HCT116 (cell line): ENCODE measurements around the gene SEMA4D. TPM values are rescaled to one million over a fixed set of nuclear protein-coding genes. Genes with fewer than 3 reads are reported as not detected.
A peak's percentile ranks its signal among the peaks of the same experiment; 100 is the strongest.

Experiments
- ATAC-seq: fragments of 200-7000 bp; cut with Tn5 transposase; 2 replicates; pipeline ENCODE4 v1.9.1; 2020; ENCODE audit warnings: mild to moderate bottlenecking, moderate library complexity
- BruUV-seq: library from RNA; stranded (reverse); fragments of 400-500 nt; replicated peaks from 2 replicates; lab custom pipeline; 2021; lab: Mats Ljungman, UMichigan
- CTCF ChIA-PET: fragments of 300-600 bp; sonication (Branson Sonifier 250); formaldehyde crosslinking; loops from one replicate; lab custom pipeline; 2021; ENCODE audit warnings: antibody characterized with exemption; lab: Charles Lee
- POLR2A ChIA-PET: fragments of 300-600, 350-600 bp; sonication (Branson Sonifier 250); formaldehyde crosslinking; loops from one replicate; lab custom pipeline; 2021; ENCODE audit warnings: antibody characterized with exemption; lab: Charles Lee
- RAD21 ChIA-PET, 2 experiments: fragments of 300-600 bp; sonication (Branson Sonifier 250); formaldehyde crosslinking; loops; one replicate each; lab custom pipeline; 2023; ENCODE audit warnings: low total read pairs in 2 of 2; ENCODE audit not compliant: uncharacterized antibody in 2 of 2, unreplicated experiment in 2 of 2, low non-redundant PET in 1 of 2; lab: Charles Lee
- DNase-seq: peaks from one replicate; pipeline ENCODE4 v3.0.0-alpha.2; 2010; ENCODE audit warnings: low read depth, low spot score
- H2AFZ ChIP-seq: fragments of 200-600 bp; shearing (Covaris generic), sonication (generic); 2 replicates; pipeline ENCODE4 v1.6.1; 2017; ENCODE audit warnings: low read depth, mixed run types, mixed read lengths, antibody characterized with exemption, low read length; ENCODE audit not compliant: poor library complexity, severe bottlenecking
- H3K27ac ChIP-seq: 2 replicates; pipeline ENCODE4 v1.5.1; 2012; ENCODE audit warnings: low read depth, low read length
- H3K27me3 ChIP-seq: fragments of 200-600 bp; sonication (generic); 2 replicates; pipeline ENCODE4 v1.6.1; 2016; ENCODE audit warnings: mixed run types, low read length, mixed read lengths; ENCODE audit not compliant: insufficient read depth
- H3K36me3 ChIP-seq, 2 experiments: fragments of 200-500 bp in 1 of 2; fragments of 200-600 bp in 1 of 2; sonication (Bioruptor generic) in 1 of 2; sonication (generic) in 1 of 2; 2 replicates each; pipeline versions ENCODE4 v1.5.1 to v1.6.1; 2014 to 2016; ENCODE audit warnings: low read length in 2 of 2, inconsistent platforms in 1 of 2, mixed read lengths in 1 of 2, mixed run types in 1 of 2; ENCODE audit not compliant: insufficient read depth in 2 of 2, control insufficient read depth in 1 of 2
- H3K4me1 ChIP-seq, 2 experiments: fragments of 200-600 bp in 1 of 2; sonication (generic) in 1 of 2; 2 replicates each; pipeline versions ENCODE4 v1.5.1 to v1.6.1; 2012 to 2017; ENCODE audit warnings: low read length in 2 of 2, inconsistent platforms in 1 of 2, mild to moderate bottlenecking in 1 of 2, mixed read lengths in 1 of 2, mixed run types in 1 of 2, moderate library complexity in 1 of 2; ENCODE audit not compliant: insufficient read depth in 2 of 2, control insufficient read depth in 1 of 2
- H3K4me2 ChIP-seq: fragments of 200-600 bp; sonication (generic); 2 replicates; pipeline ENCODE4 v1.6.1; 2017; ENCODE audit warnings: mixed run types, low read length, mixed read lengths
- H3K4me3 ChIP-seq, 2 experiments: fragments of 200-600 bp in 1 of 2; sonication (generic) in 1 of 2; replicated peaks in 1 of 2; 2 replicates each; pipeline ENCODE4 v1.5.1; 2011 to 2016; ENCODE audit warnings: low read length in 2 of 2, control low read depth in 1 of 2, low read depth in 1 of 2, mild to moderate bottlenecking in 1 of 2, mixed read lengths in 1 of 2, mixed run types in 1 of 2
- H3K79me2 ChIP-seq: fragments of 200-600 bp; sonication (generic); 2 replicates; pipeline ENCODE4 v1.6.1; 2017; ENCODE audit warnings: mild to moderate bottlenecking, mixed run types, low read length, moderate library complexity, mixed read lengths; ENCODE audit not compliant: insufficient read depth
- H3K9ac ChIP-seq: fragments of 200-600 bp; sonication (generic); 2 replicates; pipeline ENCODE4 v1.6.1; 2016; ENCODE audit warnings: low read length, mixed read lengths
- H3K9me2 ChIP-seq: fragments of 200-600 bp; sonication (generic), shearing (Covaris generic); 2 replicates; pipeline ENCODE4 v1.6.1; 2017; ENCODE audit warnings: mixed run types, mild to moderate bottlenecking, moderate library complexity; ENCODE audit not compliant: insufficient read depth
- H3K9me3 ChIP-seq, 2 experiments: fragments of 200-500 bp in 1 of 2; fragments of 200-600 bp in 1 of 2; sonication (Bioruptor generic) in 1 of 2; sonication (generic) in 1 of 2; 2 replicates each; pipeline ENCODE4 v1.6.1; 2014 to 2017; ENCODE audit warnings: low read length in 2 of 2, mixed read lengths in 2 of 2, inconsistent platforms in 1 of 2, low read depth in 1 of 2, mild to moderate bottlenecking in 1 of 2, mixed run types in 1 of 2, moderate library complexity in 1 of 2; ENCODE audit not compliant: control insufficient read depth in 1 of 2, insufficient read depth in 1 of 2
- H4K20me1 ChIP-seq: fragments of 200-600 bp; sonication (generic), shearing (Covaris generic); 2 replicates; pipeline ENCODE4 v1.6.1; 2017; ENCODE audit warnings: mixed run types, mild to moderate bottlenecking, moderate library complexity; ENCODE audit not compliant: insufficient read depth
- ATF3 ChIP-seq: IDR thresholded peaks from 2 replicates; pipeline ENCODE4 v1.6.1; 2012
- EZH2phosphoT487 ChIP-seq: fragments of 200-600 bp; IDR thresholded peaks from 2 replicates; pipeline ENCODE4 v1.6.1; 2018; ENCODE audit warnings: antibody characterized with exemption, borderline replicate concordance
- JUND ChIP-seq: IDR thresholded peaks from 2 replicates; pipeline ENCODE4 v1.6.1; 2012
- MAX ChIP-seq: IDR thresholded peaks from 2 replicates; pipeline ENCODE4 v1.6.1; 2012
- POLR2AphosphoS5 ChIP-seq: IDR thresholded peaks from 2 replicates; pipeline ENCODE4 v1.6.1; 2011; ENCODE audit warnings: mild to moderate bottlenecking, low read depth, low read length, moderate library complexity
- RAD21 ChIP-seq: IDR thresholded peaks from 2 replicates; pipeline ENCODE4 v1.6.1; 2012; ENCODE audit warnings: low read depth, mild to moderate bottlenecking
- REST ChIP-seq: IDR thresholded peaks from 2 replicates; pipeline ENCODE4 v1.6.1; 2012; ENCODE audit warnings: low read depth
- TCF7L2 ChIP-seq: IDR thresholded peaks from 2 replicates; pipeline ENCODE4 v1.7.0; 2011; ENCODE audit warnings: borderline replicate concordance, inconsistent platforms; ENCODE audit not compliant: insufficient read depth, insufficient read length; ENCODE audit errors: extremely low read depth
- YY1 ChIP-seq: IDR thresholded peaks from 2 replicates; pipeline ENCODE4 v1.6.1; 2011; ENCODE audit warnings: low read length, low read depth, moderate library complexity, mild to moderate bottlenecking; ENCODE audit not compliant: insufficient replicate concordance; ENCODE audit errors: extremely low read depth
- ZNF274 ChIP-seq: fragments of 200-500 bp; sonication (Bioruptor generic); IDR thresholded peaks from 2 replicates; pipeline ENCODE4 v1.6.1; 2014; ENCODE audit warnings: mild to moderate bottlenecking, low read depth, low read length, inconsistent platforms
- intact Hi-C: fragments of 100-400 bp; cut with micrococcal nuclease; formaldehyde crosslinking; loops from 2 replicates; pipeline ENCODE4 v1.10.0; 2022
- total RNA-seq: library from RNA; stranded (reverse); gene quantifications from one replicate; pipeline ENCODE4 v1.2.1, GENCODE V29; 2021; ENCODE audit not compliant: unreplicated experiment

Gene SEMA4D
- total RNA-seq, 1 experiment from 2014 or later, result 32.0 TPM

- Histone ChIP-seq H3K9me2 (no peaks in the 10 kb centered on the region), H3K4me2 (peak overlapping the region; percentile 78; the same call in 1 of the 2 replicates), H4K20me1 (peaks cover 36% of the 10 kb centered on the region; the same call in 1 of the 2 replicates), H3K79me2 (peaks cover 85% of the 10 kb centered on the region), H3K36me3 (peaks cover 24 to 45% of the 10 kb centered on the region in 2 experiments), H3K27me3 (no peaks in the 10 kb centered on the region), H3K9me3 (no peaks in the 10 kb centered on the region), H3K27ac (peak overlapping the region; percentile 15; the same call in 1 of the 2 replicates), H2AFZ (no peak overlapping the region), H3K4me3 (no peak overlapping the region), H3K9ac (peak overlapping the region; percentile 39), H3K4me1 (peaks cover 21 to 55% of the 10 kb centered on the region in 2 experiments)
- no TSS peak for BruUV-seq
- ATAC-seq (no peak), DNase-seq (no peak)
- ChIA-PET CTCF (interaction anchor here (0.9 kb wide), 1 partner anchor 234 kb away, joined by 3 read pairs; no protein-coding TSS in a partner anchor), POLR2A (no interaction called here), RAD21 (no interaction called here)
- intact Hi-C loops, result loop anchor here (5.0 to 10.0 kb wide), 2 partner anchors 247 to 790 kb away; no protein-coding TSS in a partner anchor
- no peak for TF ChIP-seq EZH2phosphoT487
Measured at GRCh38 chr9:89314955-89315354, 183.0 kb downstream of the SEMA4D start.

GRCh38 chr9:89313842-89314241, 184.1 kb downstream of the SEMA4D start:
- Histone ChIP-seq H3K4me2 (peak overlapping the region; percentile 78), H2AFZ (no peak overlapping the region), H3K4me3 (no peak overlapping the region; a peak in 1 of 4 replicates), H3K4me1 (peaks cover 21 to 55% of the 10 kb centered on the region in 2 experiments), H3K27ac (peak overlapping the region; percentile 17; the same call in 1 of the 2 replicates), H3K9me3 (no peaks in the 10 kb centered on the region), H3K9ac (peak overlapping the region; percentile 93), H4K20me1 (peaks cover 36% of the 10 kb centered on the region; the same call in 1 of the 2 replicates), H3K27me3 (no peaks in the 10 kb centered on the region), H3K9me2 (no peaks in the 10 kb centered on the region), H3K36me3 (peaks cover 24 to 45% of the 10 kb centered on the region in 2 experiments), H3K79me2 (peaks cover 80% of the 10 kb centered on the region)
- no peak for ATAC-seq
- no TSS peak for BruUV-seq
- ChIA-PET CTCF (interaction anchor here (0.9 kb wide), 1 partner anchor 235 kb away, joined by 3 read pairs; no protein-coding TSS in a partner anchor), RAD21 (no interaction called here), POLR2A (no interaction called here)
- intact Hi-C loops, result loop anchor here (10.0 kb wide), 1 partner anchor 791 kb away; no protein-coding TSS in a partner anchor
- DNase-seq, result no peak
- TF ChIP-seq JUND (no peak), TCF7L2 (no peak), YY1 (no peak), MAX (no peak), ZNF274 (no peak), RAD21 (no peak), POLR2AphosphoS5 (no peak), ATF3 (no peak), REST (no peak)
